GM10847 (cell line): Measurements from ENCODE around the gene MEFV.

Source experiments
- POLR2A ChIP-seq: IDR thresholded peaks from 2 replicates; pipeline ENCODE4 v1.6.1; 2011; ENCODE audit not compliant: insufficient read length; ENCODE audit errors: extremely low read depth

Gene MEFV

GRCh38 chr16:3207086-3207953 lies 49.1 kb downstream of the MEFV start:
- no peak for TF ChIP-seq POLR2A

DNA sequence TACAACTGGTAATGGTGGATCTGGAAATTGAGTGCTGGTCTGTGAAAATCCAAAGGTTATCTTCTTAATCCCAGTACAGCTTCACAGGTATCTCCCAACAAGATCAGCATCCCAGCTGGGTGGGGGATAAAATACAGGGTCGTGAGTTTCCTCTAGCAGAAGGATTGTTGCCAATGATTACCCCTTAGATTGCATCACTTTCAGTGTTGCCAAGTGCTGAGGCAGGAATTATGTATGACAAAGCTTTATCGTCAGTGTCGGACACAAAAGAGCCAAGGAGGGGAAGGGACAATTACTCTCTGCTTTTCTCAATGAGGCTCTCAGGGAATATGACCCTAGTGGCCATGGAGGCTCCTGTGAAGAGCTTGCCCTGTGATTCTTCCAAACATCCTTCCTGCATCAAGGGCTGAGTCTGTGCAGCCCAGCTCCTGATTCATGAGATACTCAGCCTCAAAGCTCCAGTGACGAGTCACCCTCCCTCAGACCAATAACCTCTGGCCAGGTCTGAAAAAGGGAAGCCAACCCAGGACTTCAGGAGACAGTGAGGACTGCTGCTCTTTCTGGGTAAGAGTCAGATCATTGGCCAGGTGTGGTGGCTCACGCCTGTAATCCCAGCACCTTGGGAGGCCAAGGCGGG lies 53.4 kb downstream of the MEFV start:
- no peak for TF ChIP-seq POLR2A

DNA sequence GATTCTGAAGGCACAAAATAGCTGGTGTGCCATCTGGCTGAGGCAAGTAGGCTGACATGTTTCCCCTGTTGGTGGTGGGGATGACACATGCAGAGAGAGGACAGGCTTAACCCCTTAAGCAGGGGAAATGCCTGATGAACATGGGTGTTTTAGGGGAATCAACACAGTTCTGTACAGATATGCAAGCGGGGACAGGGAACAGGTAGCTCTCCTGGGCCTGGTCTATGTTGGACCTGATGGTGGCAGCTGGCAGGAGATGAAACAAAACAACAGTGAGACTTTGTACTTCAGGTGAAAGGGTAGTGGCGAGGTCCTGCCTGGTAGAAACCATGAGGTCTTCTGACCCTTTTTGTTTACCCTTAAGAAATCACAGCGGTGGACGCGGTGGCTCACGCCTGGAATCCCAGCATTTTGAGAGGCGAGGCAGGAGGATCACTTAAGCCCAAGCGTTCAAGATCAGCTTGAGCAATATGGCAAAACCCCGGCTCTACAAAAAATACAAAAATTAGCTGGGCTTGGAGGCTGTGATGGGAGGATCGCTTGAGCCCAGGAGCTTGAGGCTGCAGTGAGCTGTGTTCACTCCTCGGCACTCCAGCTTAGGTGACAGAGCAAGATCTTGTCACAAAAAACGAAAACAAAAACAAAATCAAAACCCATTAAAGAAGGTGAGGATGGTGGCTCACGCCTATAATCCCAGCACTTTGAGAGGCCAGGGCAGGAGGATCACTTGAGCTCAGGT lies 57.9 kb downstream of the MEFV start:
- no peak for TF ChIP-seq POLR2A

DNA sequence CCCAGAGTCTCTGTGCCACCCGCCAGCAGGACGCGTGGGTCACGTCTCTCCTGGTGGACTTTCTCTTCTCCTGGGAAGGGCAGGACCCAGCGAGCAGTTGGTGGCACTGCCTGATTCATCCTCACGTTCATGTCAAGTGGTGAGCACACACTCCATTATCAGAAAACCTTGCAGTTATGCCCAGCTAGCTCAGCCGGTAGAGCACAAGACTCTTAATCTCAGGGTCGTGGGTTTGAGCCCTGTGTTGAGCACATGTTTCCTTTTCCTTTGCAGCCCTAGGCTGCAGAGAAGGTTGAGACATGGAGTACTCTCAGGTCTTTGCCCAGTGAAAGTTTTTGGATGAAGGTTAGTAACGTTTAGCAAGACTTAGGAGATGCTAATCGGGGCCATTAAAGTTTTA lies 60.5 kb downstream of the MEFV start:
- TF ChIP-seq POLR2A = no peak

DNA sequence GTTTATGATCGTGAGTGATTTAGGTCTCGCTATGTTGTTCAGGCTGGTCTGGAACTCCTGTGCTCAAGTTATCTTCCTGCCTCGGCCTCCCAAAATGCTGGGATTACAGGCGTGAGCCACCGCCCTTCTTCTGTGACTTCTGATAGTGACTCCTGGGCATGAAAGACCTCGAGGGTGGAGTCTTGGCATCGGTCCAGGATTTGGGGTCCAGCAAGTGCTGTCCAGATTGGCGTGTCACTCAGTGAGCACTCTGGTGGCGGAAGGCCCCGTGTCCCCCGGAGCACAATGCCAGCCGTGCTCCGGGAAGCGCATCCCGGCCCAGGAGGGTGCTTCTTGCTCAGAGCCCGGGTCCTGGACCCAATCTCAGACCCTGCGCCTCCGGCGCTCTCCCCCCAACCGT lies 61.6 kb downstream of the MEFV start:
- TF ChIP-seq POLR2A = no peak

DNA sequence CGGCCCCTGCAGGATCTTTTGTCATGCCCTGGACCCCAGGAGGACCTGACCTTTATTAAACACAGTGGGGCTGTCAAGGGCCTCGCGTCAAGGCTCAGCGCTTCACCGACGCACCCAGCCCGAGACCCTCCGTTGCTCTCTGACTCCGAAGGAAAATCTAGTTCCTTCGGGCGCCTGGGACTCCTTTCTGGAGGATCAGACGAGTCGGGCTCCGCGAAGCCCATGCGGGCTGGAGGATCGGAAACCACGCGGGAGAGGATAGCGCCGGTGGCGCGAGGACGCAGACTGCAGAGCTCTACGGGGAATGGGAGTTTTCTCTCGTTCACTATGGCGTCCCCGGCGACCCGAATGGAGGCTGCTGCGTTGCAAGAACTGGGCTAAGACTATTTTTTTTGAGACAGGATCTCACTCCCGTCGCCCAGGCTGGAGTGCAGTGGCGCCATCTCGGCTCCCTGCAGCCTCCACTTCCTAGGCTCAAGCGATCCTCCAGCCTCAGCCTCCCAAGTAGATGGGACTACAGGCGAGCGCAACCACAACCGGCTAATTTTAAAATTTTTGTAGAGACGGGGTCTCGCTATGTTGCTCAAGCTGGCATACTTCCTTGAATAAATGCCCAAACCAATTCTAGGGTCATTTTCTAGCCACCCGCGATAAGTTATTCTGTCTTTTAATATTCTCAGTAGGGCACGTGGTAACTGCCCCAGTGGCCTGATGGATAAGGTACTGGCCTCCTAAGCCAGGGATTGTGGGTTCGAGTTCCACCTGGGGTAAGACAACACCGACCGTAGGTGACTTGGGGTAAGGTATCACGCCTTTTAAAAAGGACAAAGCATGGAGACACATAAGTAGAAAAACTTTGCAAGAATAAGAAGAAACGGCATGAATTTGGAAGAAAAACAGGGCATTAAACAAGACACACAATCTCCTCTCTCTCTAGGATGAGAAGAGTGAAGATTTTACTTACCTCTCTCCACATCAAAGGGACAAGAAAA lies 62.9 kb downstream of the MEFV start:
- no peak for TF ChIP-seq POLR2A

DNA sequence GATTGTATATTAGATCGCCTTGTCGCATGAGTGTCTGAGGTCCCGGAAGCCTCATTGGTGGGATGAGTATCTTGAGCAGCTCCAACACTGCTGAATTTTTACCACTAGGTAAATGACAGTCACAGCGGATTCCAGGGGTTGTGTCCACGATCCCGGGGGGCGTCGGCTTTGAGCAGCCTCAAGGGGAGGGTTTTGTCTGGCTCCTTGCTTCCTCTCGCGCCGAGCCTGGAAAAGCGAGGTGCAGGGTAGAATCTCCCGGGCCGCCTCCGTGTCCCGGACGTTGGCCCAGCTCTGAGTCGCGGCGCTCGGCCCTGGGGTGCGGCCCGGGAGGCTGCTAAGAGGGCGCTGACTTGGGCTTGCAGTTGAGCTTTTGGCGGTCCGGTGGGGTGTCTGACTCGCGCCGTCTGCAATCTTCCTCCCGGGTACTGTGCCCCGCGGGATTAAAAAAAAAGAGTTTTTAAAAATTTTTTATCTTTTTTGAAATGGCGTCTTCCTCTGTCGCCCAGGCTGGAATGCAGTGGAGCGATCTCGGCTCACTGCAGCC lies 63.9 kb downstream of the MEFV start:
- no peak for TF ChIP-seq POLR2A
